ENCODE measurements around the gene ARL15.

DNA sequence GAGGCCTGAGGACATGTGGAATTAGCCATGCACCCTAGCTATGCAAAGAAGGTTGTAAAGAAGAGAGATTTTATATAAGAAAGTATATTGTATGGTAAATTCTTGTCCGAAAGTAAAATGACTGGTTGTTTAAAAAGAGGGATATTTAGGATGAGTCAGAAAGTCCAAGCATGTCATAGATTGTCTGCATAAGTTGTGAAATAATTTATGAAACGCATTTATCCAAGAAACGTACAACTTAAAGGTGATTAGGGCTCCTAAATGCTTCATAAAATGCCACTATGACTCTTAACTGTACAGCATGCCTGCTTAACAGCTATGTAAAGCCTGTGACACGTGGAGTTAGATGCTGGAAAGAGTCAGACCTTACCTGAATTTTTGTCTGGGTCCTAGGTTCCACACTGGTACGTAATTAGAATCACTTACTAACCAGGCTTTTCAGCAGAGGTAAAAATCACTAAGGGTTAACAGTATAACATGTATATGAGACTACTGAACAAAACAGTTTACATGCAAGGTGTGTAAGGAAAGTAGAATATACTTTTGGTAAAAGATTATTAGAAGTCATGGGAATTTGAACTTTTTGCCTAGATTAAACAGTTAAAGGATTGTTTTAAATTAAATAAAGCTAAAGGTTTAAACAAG is 37.0 kb upstream of the ARL15 start:
- TF ChIP-seq EZH2phosphoT487 (IDR thresholded peaks at IDR 0.05; ENCODE audit: low read depth): no peak
- TF ChIP-seq, protein P1, sequence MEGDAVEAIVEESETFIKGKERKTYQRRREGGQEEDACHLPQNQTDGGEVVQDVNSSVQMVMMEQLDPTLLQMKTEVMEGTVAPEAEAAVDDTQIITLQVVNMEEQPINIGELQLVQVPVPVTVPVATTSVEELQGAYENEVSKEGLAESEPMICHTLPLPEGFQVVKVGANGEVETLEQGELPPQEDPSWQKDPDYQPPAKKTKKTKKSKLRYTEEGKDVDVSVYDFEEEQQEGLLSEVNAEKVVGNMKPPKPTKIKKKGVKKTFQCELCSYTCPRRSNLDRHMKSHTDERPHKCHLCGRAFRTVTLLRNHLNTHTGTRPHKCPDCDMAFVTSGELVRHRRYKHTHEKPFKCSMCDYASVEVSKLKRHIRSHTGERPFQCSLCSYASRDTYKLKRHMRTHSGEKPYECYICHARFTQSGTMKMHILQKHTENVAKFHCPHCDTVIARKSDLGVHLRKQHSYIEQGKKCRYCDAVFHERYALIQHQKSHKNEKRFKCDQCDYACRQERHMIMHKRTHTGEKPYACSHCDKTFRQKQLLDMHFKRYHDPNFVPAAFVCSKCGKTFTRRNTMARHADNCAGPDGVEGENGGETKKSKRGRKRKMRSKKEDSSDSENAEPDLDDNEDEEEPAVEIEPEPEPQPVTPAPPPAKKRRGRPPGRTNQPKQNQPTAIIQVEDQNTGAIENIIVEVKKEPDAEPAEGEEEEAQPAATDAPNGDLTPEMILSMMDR (IDR thresholded peaks at IDR 0.05; ENCODE audit: low read depth, low read length): no peak

All from OCI-LY3 (cell line).